Right cardiac atrium (tissue), 5 donors: ENCODE measurements around the gene BDKRB2. TPM values are rescaled to one million over a fixed set of nuclear protein-coding genes. Genes with fewer than 3 reads are reported as not detected.
A peak's percentile ranks its signal among the peaks of the same experiment; 100 is the strongest.

Source experiments
- ATAC-seq, 2 donors: fragments of 200-7000 bp; cut with Tn5 transposase; one replicate each; pipeline versions ENCODE4 v1.8.0 to v1.9.1; 2020; ENCODE audit warnings: moderate library complexity in 2 of 2, mild to moderate bottlenecking in 1 of 2
- DNase-seq, 3 donors: peaks; one replicate each; pipeline ENCODE4 v3.0.0-alpha.2; 2020
- H3K27ac ChIP-seq: one replicate; pipeline ENCODE4 v1.5.1; 2013; ENCODE audit warnings: mild to moderate bottlenecking, low read length, control low read depth, moderate library complexity
- H3K27me3 ChIP-seq: one replicate; pipeline ENCODE4 v1.6.1; 2013; ENCODE audit not compliant: control insufficient read depth, insufficient read depth
- H3K4me1 ChIP-seq: one replicate; pipeline ENCODE4 v1.6.1; 2013; ENCODE audit warnings: low read length; ENCODE audit not compliant: control insufficient read depth, insufficient read depth
- H3K4me3 ChIP-seq: one replicate; pipeline ENCODE4 v1.5.1; 2013; ENCODE audit warnings: low read length, control low read depth
- H3K9me3 ChIP-seq: one replicate; pipeline ENCODE4 v1.6.1; 2013; ENCODE audit warnings: low read length; ENCODE audit not compliant: control insufficient read depth
- WGBS: extraction: QIAGEN DNeasy Blood & Tissue Kit; methylation state at CpG from one replicate; pipeline ENCODE4 v1.1.7; 2013; 5-methylcytosine and 5-hydroxymethylcytosine counted together
- intact Hi-C, 4 donors: fragments of 100-400 bp; cut with DNase I; formaldehyde crosslinking; loops; one replicate each; pipeline versions ENCODE4 v1.11.0 to v1.14.0; 2022 to 2023
- polyA plus RNA-seq: library from polyadenylated mRNA; stranded (reverse); fragments of 200-250 nt; gene quantifications from one replicate; pipeline ENCODE4 v1.2.3, GENCODE V29; 2013
- total RNA-seq, 4 donors: library from RNA; stranded (reverse); fragmentation: NEBNext Ultra II Directional; extraction: Animal tissue kit (Norgen Biotek cat#: 25700); gene quantifications; one replicate each; pipeline ENCODE4 v1.2.1, GENCODE V29; 2021
- donor health status: healthy with polysubstance abuse.
- donor health status: DM: no; HTN: yes; CAD: no.
- donor health status: DM: no; HTN: no; CAD: no.
- donor health status: DM: no; HTN: yes; CAD: no; lungs with severe emphysema.
- donor health status: DM: yes; HTN: yes; CAD: no.

Gene BDKRB2
- total and polyA plus RNA-seq, 5 donors, result 0.23 to 1.2 (median 0.57) TPM

DNA sequence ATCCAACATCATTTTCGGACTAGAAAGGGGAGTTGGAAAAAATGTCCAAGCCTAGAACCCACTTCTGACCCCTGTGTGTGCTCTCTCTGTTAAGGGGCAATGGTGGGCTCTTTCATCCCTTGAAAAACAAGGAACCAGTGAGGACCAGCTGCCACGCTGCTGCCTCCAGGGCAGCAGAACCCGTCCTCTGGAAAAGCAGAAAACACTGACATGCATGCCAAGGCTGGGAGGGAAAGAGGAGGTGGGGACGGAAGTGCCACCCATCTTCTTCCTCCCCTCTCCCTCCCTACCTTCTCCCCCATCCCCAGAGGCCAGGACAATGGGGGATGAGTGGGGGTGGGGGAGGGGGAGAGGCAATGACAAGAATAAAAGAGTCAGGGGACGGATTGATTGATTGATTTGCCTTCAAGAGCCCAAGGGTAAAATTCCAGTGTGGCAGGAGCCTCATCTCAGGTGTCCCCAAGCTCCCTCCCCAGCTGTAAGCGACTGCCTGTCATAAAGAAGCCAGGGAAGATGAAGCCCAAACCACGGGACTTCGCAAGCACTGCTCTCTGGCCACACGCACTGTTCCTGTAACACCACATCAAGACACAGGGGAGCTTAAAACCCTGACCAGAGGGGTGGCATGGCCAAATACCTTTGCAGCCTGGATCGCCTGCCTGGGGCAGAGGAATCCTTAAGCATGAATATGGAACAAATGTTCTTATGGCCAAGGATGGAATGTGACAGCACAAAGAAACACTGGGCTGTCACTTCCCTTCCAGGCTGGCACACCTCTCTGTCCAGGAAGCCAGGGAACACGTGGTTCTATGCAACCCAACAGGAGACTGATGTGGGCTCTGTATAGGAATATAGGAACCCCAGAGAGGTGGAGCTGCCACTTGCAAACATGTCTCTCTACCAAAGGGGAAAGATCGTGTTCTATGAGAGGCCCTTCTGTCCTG is 38.9 kb upstream of the BDKRB2 start:
- Histone ChIP-seq H3K4me3 (no peak overlapping the region), H3K4me1 (no peaks in the 10 kb centered on the region), H3K27ac (no peak overlapping the region), H3K9me3 (no peaks in the 10 kb centered on the region), H3K27me3 (no peaks in the 10 kb centered on the region)
- intact Hi-C loops, result no loop called here
- DNase-seq, result no peak
- WGBS, result 68% methylated on average over 12 of the region's 12 CpGs
- ATAC-seq, result no peak

- 83% methylated on average over 10 of the region's 10 CpGs for WGBS
- Histone ChIP-seq H3K4me3 (no peak overlapping the region), H3K27ac (no peak overlapping the region), H3K4me1 (no peaks in the 10 kb centered on the region), H3K27me3 (no peaks in the 10 kb centered on the region), H3K9me3 (no peaks in the 10 kb centered on the region)
- intact Hi-C loops, result no loop called here
- ATAC-seq (no peak), DNase-seq (no peak)
Observed at GRCh38 chr14:96166461-96167223, 38.0 kb upstream of the BDKRB2 start.

DNA sequence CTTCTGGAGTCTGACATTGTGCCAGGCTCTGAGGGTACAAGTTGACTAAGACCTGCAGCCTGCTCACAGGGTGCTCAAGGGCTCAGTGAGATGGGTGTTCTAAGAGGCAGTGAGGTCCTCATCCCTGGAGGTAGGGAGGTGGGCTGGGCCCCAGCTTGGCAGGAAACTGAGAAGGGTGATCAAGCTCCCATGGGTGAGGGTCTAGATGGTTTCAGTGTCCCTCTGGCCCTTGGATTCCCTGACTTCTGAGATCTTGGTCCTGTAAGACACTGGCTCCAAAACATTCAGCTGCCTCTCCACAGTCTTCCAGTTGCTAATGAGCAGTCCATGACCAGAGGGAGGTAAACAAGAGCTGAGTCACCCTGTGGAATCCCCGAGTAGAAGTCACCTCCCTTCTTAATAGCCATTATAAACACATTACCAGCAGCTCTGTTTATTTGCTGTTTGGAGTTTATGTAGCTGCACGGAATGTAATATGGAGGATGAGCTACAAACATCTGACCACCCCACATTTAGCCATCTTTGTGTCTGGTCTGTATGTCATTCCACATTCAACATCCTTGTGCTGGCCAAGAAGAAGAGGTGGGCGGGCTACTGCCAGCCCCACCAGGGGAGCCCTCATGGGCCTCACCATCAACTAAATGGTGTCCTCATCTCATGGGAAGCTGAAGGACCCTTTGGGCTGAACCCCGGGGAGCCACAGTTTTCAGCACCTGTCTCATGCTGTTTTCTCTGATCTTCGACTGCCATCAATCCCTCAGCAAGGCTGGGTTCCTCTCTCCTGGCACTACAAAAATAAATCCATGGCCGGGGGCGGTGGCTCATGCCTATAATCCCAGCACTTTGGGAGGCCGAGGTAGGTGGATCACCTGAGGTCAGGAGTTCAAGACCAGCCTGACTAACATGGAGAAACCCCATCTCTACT is 37.2 kb upstream of the BDKRB2 start:
- Histone ChIP-seq H3K27ac (no peak overlapping the region), H3K27me3 (no peaks in the 10 kb centered on the region), H3K4me3 (no peak overlapping the region), H3K9me3 (no peaks in the 10 kb centered on the region), H3K4me1 (no peaks in the 10 kb centered on the region)
- ATAC-seq (no peak), DNase-seq (no peak)
- WGBS, result 82% methylated on average over 8 of the region's 8 CpGs
- intact Hi-C loops, result no loop called here

DNA sequence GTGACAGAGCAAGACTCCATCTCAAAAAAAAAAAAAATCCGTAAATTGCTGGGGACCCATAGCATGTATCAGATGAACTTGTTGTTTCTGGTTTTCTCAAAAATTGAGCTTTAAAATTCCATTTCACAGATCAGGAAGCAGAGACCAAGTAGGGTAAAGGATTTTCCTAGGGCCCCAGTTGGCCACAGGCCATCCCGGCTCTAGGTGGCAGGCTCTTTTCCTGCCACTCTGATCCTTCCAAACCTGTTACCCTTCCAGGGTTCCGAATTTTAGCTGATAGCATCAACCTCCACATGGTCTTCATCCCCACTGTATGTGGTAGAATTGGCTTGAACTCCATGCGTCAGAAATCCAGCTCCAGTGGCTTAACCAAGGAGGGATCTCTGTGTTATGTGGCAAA is 36.1 kb upstream of the BDKRB2 start:
- no peaks in the 10 kb centered on the region for H3K9me3 ChIP-seq
- H3K27me3 ChIP-seq, result no peaks in the 10 kb centered on the region
- H3K4me1 ChIP-seq, result no peaks in the 10 kb centered on the region
- 87% methylated on average over 4 of the region's 4 CpGs for WGBS
- H3K4me3 ChIP-seq, result no peak overlapping the region
- intact Hi-C loops, result no loop called here
- ATAC-seq (no peak), DNase-seq (no peak)
- no peak overlapping the region for H3K27ac ChIP-seq

DNA sequence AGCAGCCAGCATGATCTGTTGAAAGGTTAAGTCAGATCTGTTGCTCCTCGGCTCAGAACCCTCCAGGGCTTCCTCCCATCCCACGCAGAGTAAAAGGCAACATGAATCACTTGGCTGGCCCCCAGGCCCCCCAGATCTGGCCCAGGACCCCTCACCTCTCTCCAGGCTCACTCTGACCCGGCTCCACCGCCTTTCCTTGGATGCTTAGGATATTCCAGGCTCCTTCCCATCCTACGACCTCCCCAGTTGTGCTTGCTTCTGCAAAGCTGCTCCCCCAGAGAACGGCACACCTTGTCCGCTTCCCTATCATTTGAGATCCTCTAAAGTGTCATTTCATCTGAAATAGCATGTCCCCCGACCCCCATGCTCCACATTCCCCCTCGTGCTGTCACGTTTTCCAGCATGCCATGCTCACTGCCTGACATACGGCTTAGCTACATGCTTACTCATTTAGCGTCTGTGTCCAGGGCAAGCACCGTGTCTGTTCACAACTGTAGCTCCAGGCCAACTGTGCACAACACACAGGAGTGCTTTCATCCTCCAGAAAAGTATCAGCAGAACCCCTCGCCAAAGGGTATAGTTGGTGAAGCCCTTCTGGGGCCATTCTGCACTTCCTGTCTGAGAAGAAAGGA is 33.6 kb upstream of the BDKRB2 start:
- Histone ChIP-seq H3K4me1 (no peaks in the 10 kb centered on the region), H3K9me3 (no peaks in the 10 kb centered on the region), H3K4me3 (no peak overlapping the region), H3K27me3 (no peaks in the 10 kb centered on the region), H3K27ac (no peak overlapping the region)
- WGBS, result 70% methylated on average over 14 of the region's 14 CpGs
- no peak for ATAC-seq
- intact Hi-C loops, result no loop called here
- no peak for DNase-seq

DNA sequence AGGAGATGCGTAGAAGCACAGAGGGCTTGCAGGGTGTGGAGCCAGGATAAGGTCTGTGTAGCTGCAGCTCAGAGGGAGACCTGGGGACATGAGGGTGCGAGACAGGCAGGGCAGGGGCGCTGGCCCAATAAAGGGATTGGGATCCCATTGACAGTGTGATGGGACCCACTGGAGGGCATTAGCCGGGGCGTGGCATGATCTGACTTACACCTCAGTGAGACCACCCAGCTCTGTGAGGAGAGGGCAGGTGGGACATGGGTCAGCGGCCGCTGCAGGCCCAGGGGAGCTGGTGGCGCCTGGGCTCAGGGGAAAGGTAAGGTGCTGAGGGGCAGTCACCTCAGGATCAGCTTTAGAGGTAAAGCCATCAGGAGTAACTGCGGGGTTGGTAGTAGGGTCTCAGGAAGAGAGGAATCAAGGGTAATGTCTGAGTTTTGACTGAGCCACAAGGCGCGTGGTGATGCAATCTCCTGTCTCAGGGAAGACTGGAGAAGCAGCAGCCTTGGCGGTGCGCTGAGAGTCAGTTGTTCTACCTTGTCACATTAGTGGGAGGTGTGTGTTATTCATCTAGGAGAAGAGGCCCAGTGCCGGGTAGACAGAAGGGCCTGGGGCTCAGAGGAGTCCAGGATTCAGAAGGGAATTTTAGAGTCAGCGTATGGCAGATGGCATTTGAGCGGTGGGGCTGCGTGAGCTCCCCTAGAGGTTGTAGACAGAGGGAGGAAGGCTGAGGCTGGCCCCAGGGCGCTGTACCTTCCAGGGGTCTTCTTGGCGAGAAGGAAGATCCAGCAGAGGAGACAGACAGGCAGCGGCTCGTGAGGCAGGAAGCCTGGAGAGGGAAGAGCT is 30.8 kb upstream of the BDKRB2 start:
- DNase-seq, result no peak

DNA sequence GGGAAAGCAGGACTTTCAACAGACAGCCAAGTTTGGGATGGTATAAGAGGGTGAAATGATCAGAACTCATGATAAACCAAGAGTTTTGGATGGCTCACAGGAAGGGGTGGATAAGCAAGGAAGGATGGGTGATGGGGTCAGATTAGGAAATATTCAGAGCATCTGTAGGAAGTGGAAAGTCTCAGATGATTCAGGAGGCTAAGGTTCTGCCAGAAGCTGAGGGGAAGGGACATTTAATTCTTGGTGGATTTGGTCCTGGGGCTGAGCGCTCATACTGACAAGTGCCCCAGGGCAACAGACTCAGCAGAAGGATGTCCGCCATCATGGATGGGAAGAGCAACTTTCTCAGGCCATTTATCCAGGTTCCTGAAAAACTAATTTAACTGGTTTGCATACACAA is 28.4 kb upstream of the BDKRB2 start:
- Histone ChIP-seq H3K9me3 (no peaks in the 10 kb centered on the region), H3K27me3 (no peaks in the 10 kb centered on the region), H3K27ac (no peak overlapping the region), H3K4me1 (no peaks in the 10 kb centered on the region), H3K4me3 (no peak overlapping the region)
- DNase-seq, result no peak
- no peak for ATAC-seq
- intact Hi-C loops, result no loop called here
- 66% methylated on average over 2 of the region's 2 CpGs for whole genome bisulfite sequencing

More for the DNA sequence above, 30.8 kb upstream of the BDKRB2 start:
- Histone ChIP-seq H3K9me3 (no peaks in the 10 kb centered on the region), H3K27me3 (no peaks in the 10 kb centered on the region), H3K27ac (no peak overlapping the region), H3K4me1 (no peaks in the 10 kb centered on the region), H3K4me3 (no peak overlapping the region)
- WGBS, result 91% methylated on average over 21 of the region's 21 CpGs
- no peak for ATAC-seq
- intact Hi-C loops, result no loop called here

- peak in 2 of 3 donors; percentile 42 to 53 for DNase-seq
- no peak overlapping the region for H3K4me3 ChIP-seq
- peak; percentile 66 to 72 for ATAC-seq
- intact Hi-C loops, result no loop called here
- no peaks in the 10 kb centered on the region for H3K27me3 ChIP-seq
- H3K4me1 ChIP-seq, result no peaks in the 10 kb centered on the region
- WGBS, result 31% methylated on average over 8 of the region's 8 CpGs
- H3K9me3 ChIP-seq, result no peaks in the 10 kb centered on the region
- no peak overlapping the region for H3K27ac ChIP-seq
Observed at GRCh38 chr14:96176811-96177211, 27.8 kb upstream of the BDKRB2 start.

DNA sequence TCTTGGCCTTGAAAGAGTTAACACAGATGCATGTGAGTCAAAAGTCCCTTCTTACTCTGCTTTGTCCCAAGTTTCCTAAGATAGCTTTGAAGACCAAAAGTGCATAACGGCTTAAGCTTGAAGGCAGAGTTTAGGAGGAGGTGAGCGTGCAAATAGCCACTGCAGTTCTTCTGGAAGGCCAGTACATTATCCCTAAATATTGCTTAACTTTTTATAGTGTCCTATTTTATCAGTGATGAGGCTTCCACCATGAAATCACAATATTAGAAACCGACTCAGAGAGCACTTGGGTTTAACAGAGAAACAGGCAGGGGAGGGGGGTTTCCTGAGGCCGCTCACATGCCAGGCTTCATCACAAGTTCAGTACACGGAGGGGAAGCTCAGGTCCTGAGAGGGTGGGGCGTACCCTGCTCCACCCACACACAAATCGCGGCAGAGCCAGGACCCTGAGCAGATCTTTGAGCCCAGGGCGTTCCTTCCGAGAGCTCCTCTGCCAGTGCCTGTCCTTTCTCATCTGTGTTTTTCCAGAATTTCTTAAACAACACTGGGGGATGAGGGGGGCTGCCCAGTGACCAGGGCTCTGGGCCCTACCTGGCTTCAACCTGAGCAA is 26.8 kb upstream of the BDKRB2 start:
- H3K4me3 ChIP-seq, result no peak overlapping the region
- WGBS, result 26% methylated on average over 10 of the region's 10 CpGs
- H3K27ac ChIP-seq, result no peak overlapping the region
- ATAC-seq (peak; percentile 37 to 47), DNase-seq (peak in 1 of 3 donors; percentile 60)
- H3K27me3 ChIP-seq, result no peaks in the 10 kb centered on the region
- no peaks in the 10 kb centered on the region for H3K9me3 ChIP-seq
- intact Hi-C loops, result no loop called here
- no peaks in the 10 kb centered on the region for H3K4me1 ChIP-seq
